Measurements from ENCODE around the gene LAMC3.

The LAMC3 gene

GRCh38 chr9:131068076-131068816 lies 59.3 kb downstream of the LAMC3 start:
- Mint-ChIP-seq H3K27ac (no peak overlapping the region), H3K9me3 (no peaks in the 10 kb centered on the region), H3K4me3 (no peak overlapping the region), H3K27me3 (peaks cover 0 to 28% of the 10 kb centered on the region in 2 donors), H3K4me1 (ENCODE audit: low read depth in 2 of 2) (no peaks in the 10 kb centered on the region), H3K36me3 (ENCODE audit: insufficient read depth) (no peaks in the 10 kb centered on the region)
- DNase-seq: no peak
- no peak for ATAC-seq (replicated peaks)

GRCh38 chr9:131069699-131070098 lies 60.7 kb downstream of the LAMC3 start:
- ATAC-seq (replicated peaks) (no peak), DNase-seq (no peak)
- Mint-ChIP-seq H3K4me1 (ENCODE audit: low read depth in 2 of 2) (no peaks in the 10 kb centered on the region), H3K9me3 (no peaks in the 10 kb centered on the region), H3K27me3 (peaks cover 0 to 27% of the 10 kb centered on the region in 2 donors), H3K27ac (no peak overlapping the region), H3K36me3 (ENCODE audit: insufficient read depth) (no peaks in the 10 kb centered on the region), H3K4me3 (no peak overlapping the region)

GRCh38 chr9:131072107-131072870 lies 63.3 kb downstream of the LAMC3 start:
- DNase-seq: no peak
- Mint-ChIP-seq H3K9me3 (no peaks in the 10 kb centered on the region), H3K4me1 (ENCODE audit: low read depth in 2 of 2) (no peaks in the 10 kb centered on the region), H3K36me3 (ENCODE audit: insufficient read depth) (no peaks in the 10 kb centered on the region), H3K4me3 (no peak overlapping the region), H3K27me3 (peaks cover 0 to 26% of the 10 kb centered on the region in 2 donors), H3K27ac (no peak overlapping the region)
- no peak for ATAC-seq (replicated peaks)

- no peak for DNase-seq
- no peak for ATAC-seq (replicated peaks)
- H3K36me3 Mint-ChIP-seq (ENCODE audit: insufficient read depth): no peaks in the 10 kb centered on the region
- no peaks in the 10 kb centered on the region for H3K4me1 Mint-ChIP-seq (ENCODE audit: low read depth in 2 of 2)
- peaks cover 0 to 20% of the 10 kb centered on the region in 2 donors for H3K27me3 Mint-ChIP-seq
- H3K9me3 Mint-ChIP-seq: no peaks in the 10 kb centered on the region
- H3K4me3 Mint-ChIP-seq: no peak overlapping the region
- H3K27ac Mint-ChIP-seq: no peak overlapping the region
Observed at GRCh38 chr9:131072871-131073237, 63.9 kb downstream of the LAMC3 start.

- no peak overlapping the region for H3K4me3 Mint-ChIP-seq
- DNase-seq (no peak), ATAC-seq (replicated peaks) (no peak)
- no peaks in the 10 kb centered on the region for H3K9me3 Mint-ChIP-seq
- no peaks in the 10 kb centered on the region for H3K4me1 Mint-ChIP-seq (ENCODE audit: low read depth in 2 of 2)
- H3K27me3 Mint-ChIP-seq: no peaks in the 10 kb centered on the region
- no peak overlapping the region for H3K27ac Mint-ChIP-seq
- no peaks in the 10 kb centered on the region for H3K36me3 Mint-ChIP-seq (ENCODE audit: insufficient read depth)
Observed at GRCh38 chr9:131076347-131077195, 67.6 kb downstream of the LAMC3 start.

- no peaks in the 10 kb centered on the region for H3K27me3 Mint-ChIP-seq
- DNase-seq (no peak), ATAC-seq (replicated peaks) (no peak)
- peaks cover 2% of the 10 kb centered on the region for H3K36me3 Mint-ChIP-seq (ENCODE audit: insufficient read depth)
- no peak overlapping the region for H3K4me3 Mint-ChIP-seq
- H3K27ac Mint-ChIP-seq: no peak overlapping the region
- no peaks in the 10 kb centered on the region for H3K9me3 Mint-ChIP-seq
- no peaks in the 10 kb centered on the region for H3K4me1 Mint-ChIP-seq (ENCODE audit: low read depth in 2 of 2)
Observed at GRCh38 chr9:131078427-131079366, 69.7 kb downstream of the LAMC3 start.

GRCh38 chr9:131080589-131080988 lies 71.6 kb downstream of the LAMC3 start:
- H3K9me3 Mint-ChIP-seq: no peaks in the 10 kb centered on the region
- H3K27me3 Mint-ChIP-seq: peaks cover 7 to 11% of the 10 kb centered on the region in 2 donors
- DNase-seq: no peak
- no peak for ATAC-seq (replicated peaks)
- no peaks in the 10 kb centered on the region for H3K4me1 Mint-ChIP-seq (ENCODE audit: low read depth in 2 of 2)
- no peak overlapping the region for H3K27ac Mint-ChIP-seq
- no peak overlapping the region for H3K4me3 Mint-ChIP-seq
- H3K36me3 Mint-ChIP-seq (ENCODE audit: insufficient read depth): peaks cover 2% of the 10 kb centered on the region

- no peak overlapping the region for H3K27ac Mint-ChIP-seq
- no peaks in the 10 kb centered on the region for H3K4me1 Mint-ChIP-seq (ENCODE audit: low read depth in 2 of 2)
- DNase-seq (no peak), ATAC-seq (replicated peaks) (no peak)
- H3K36me3 Mint-ChIP-seq (ENCODE audit: insufficient read depth): peaks cover 2% of the 10 kb centered on the region
- no peaks in the 10 kb centered on the region for H3K9me3 Mint-ChIP-seq
- peaks cover 7 to 14% of the 10 kb centered on the region in 2 donors for H3K27me3 Mint-ChIP-seq
- H3K4me3 Mint-ChIP-seq: no peak overlapping the region
Observed at GRCh38 chr9:131081868-131082267, 72.9 kb downstream of the LAMC3 start.

GRCh38 chr9:131082774-131083512 lies 74.0 kb downstream of the LAMC3 start:
- peaks cover 2% of the 10 kb centered on the region for H3K36me3 Mint-ChIP-seq (ENCODE audit: insufficient read depth)
- peaks cover 7 to 24% of the 10 kb centered on the region in 2 donors for H3K27me3 Mint-ChIP-seq
- no peaks in the 10 kb centered on the region for H3K9me3 Mint-ChIP-seq
- DNase-seq (no peak), ATAC-seq (replicated peaks) (no peak)
- H3K4me3 Mint-ChIP-seq: no peak overlapping the region
- no peak overlapping the region for H3K27ac Mint-ChIP-seq
- H3K4me1 Mint-ChIP-seq (ENCODE audit: low read depth in 2 of 2): no peaks in the 10 kb centered on the region

- H3K27ac Mint-ChIP-seq: no peak overlapping the region
- H3K27me3 Mint-ChIP-seq: peaks cover 7 to 28% of the 10 kb centered on the region in 2 donors
- H3K9me3 Mint-ChIP-seq: no peaks in the 10 kb centered on the region
- ATAC-seq (replicated peaks): no peak
- no peak for DNase-seq
- H3K4me3 Mint-ChIP-seq: no peak overlapping the region
- H3K4me1 Mint-ChIP-seq (ENCODE audit: low read depth in 2 of 2): no peaks in the 10 kb centered on the region
- peaks cover 2% of the 10 kb centered on the region for H3K36me3 Mint-ChIP-seq (ENCODE audit: insufficient read depth)
Observed at GRCh38 chr9:131084661-131085369, 75.8 kb downstream of the LAMC3 start.

GRCh38 chr9:131085370-131086122 lies 76.6 kb downstream of the LAMC3 start:
- no peaks in the 10 kb centered on the region for H3K9me3 Mint-ChIP-seq
- H3K4me1 Mint-ChIP-seq (ENCODE audit: low read depth in 2 of 2): no peaks in the 10 kb centered on the region
- peaks cover 7 to 28% of the 10 kb centered on the region in 2 donors for H3K27me3 Mint-ChIP-seq
- H3K27ac Mint-ChIP-seq: no peak overlapping the region
- H3K36me3 Mint-ChIP-seq (ENCODE audit: insufficient read depth): peaks cover 2% of the 10 kb centered on the region
- H3K4me3 Mint-ChIP-seq: no peak overlapping the region
- no peak for DNase-seq
- ATAC-seq (replicated peaks): no peak

Measured in effector memory CD8-positive, alpha-beta T cell (primary cell).